Trophoblast cell (in vitro differentiated cells and primary cell): ENCODE measurements around the gene MUC5AC.

Source experiments
- DNase-seq, 2 donors: peaks; one replicate each; pipeline ENCODE4 v3.0.0-alpha.2; 2016
- H2AFZ ChIP-seq: 2 replicates; pipeline ENCODE4 v1.6.1; 2013; ENCODE audit warnings: low read length, moderate library complexity, mild to moderate bottlenecking; ENCODE audit not compliant: insufficient read depth, poor library complexity
- H2AK5ac ChIP-seq: 2 replicates; pipeline ENCODE4 v1.6.1; 2013; ENCODE audit warnings: mild to moderate bottlenecking, low read length
- H2BK120ac ChIP-seq: 2 replicates; pipeline ENCODE4 v1.6.1; 2013; ENCODE audit warnings: low read length, mild to moderate bottlenecking, moderate library complexity; ENCODE audit not compliant: insufficient read depth, poor library complexity
- H2BK12ac ChIP-seq: 2 replicates; pipeline ENCODE4 v1.6.1; 2013; ENCODE audit warnings: mild to moderate bottlenecking, low read length, moderate library complexity
- H2BK5ac ChIP-seq: 2 replicates; pipeline ENCODE4 v1.6.1; 2013; ENCODE audit warnings: low read length, low read depth, moderate library complexity, mild to moderate bottlenecking; ENCODE audit not compliant: poor library complexity
- H3K14ac ChIP-seq: 2 replicates; pipeline ENCODE4 v1.6.1; 2013; ENCODE audit warnings: mild to moderate bottlenecking, low read length
- H3K18ac ChIP-seq: 2 replicates; pipeline ENCODE4 v1.6.1; 2013; ENCODE audit warnings: mild to moderate bottlenecking, low read length
- H3K23ac ChIP-seq: 2 replicates; pipeline ENCODE4 v1.6.1; 2013; ENCODE audit warnings: low read length
- H3K27ac ChIP-seq: 2 replicates; pipeline ENCODE4 v1.5.1; 2013; ENCODE audit warnings: low read depth, mild to moderate bottlenecking, inconsistent platforms, low read length, moderate library complexity
- H3K27me3 ChIP-seq: 2 replicates; pipeline ENCODE4 v1.6.1; 2013; ENCODE audit warnings: inconsistent platforms, mild to moderate bottlenecking, low read length, moderate library complexity; ENCODE audit not compliant: insufficient read depth
- H3K36me3 ChIP-seq, 2 experiments: 1 replicate in 1 of 2; 2 replicates in 1 of 2; pipeline ENCODE4 v1.6.1; 2013; ENCODE audit warnings: low read length in 2 of 2, mild to moderate bottlenecking in 2 of 2, moderate library complexity in 1 of 2; ENCODE audit not compliant: insufficient read depth in 2 of 2, control insufficient read depth in 1 of 2
- H3K4ac ChIP-seq: 2 replicates; pipeline ENCODE4 v1.6.1; 2013; ENCODE audit warnings: low read depth, mild to moderate bottlenecking, low read length, moderate library complexity
- H3K4me1 ChIP-seq, 2 experiments: 1 replicate in 1 of 2; 2 replicates in 1 of 2; pipeline ENCODE4 v1.6.1; 2013; ENCODE audit warnings: low read length in 2 of 2, mild to moderate bottlenecking in 2 of 2, moderate library complexity in 1 of 2; ENCODE audit not compliant: insufficient read depth in 2 of 2, control insufficient read depth in 1 of 2
- H3K4me2 ChIP-seq: 2 replicates; pipeline ENCODE4 v1.6.1; 2013; ENCODE audit warnings: inconsistent platforms, mild to moderate bottlenecking, low read length, moderate library complexity
- H3K4me3 ChIP-seq: 2 replicates; pipeline ENCODE4 v1.5.1; 2013; ENCODE audit warnings: mild to moderate bottlenecking, low read depth, low read length, inconsistent platforms
- H3K79me1 ChIP-seq: one replicate; pipeline ENCODE4 v1.6.1; 2013; ENCODE audit warnings: low read length
- H3K79me2 ChIP-seq: 2 replicates; pipeline ENCODE4 v1.6.1; 2013; ENCODE audit warnings: low read length, mild to moderate bottlenecking; ENCODE audit not compliant: control insufficient read depth, insufficient read depth, poor library complexity
- H3K9ac ChIP-seq: 2 replicates; pipeline ENCODE4 v1.6.1; 2013; ENCODE audit warnings: mild to moderate bottlenecking, low read length
- H3K9me3 ChIP-seq: 2 replicates; pipeline ENCODE4 v1.6.1; 2013; ENCODE audit warnings: low read depth, mild to moderate bottlenecking, control low read depth, inconsistent platforms, low read length; ENCODE audit not compliant: insufficient read depth
- H4K12ac ChIP-seq: 2 replicates; pipeline ENCODE4 v1.6.1; 2013; ENCODE audit warnings: low read depth, mild to moderate bottlenecking, low read length, moderate library complexity
- H4K8ac ChIP-seq: 2 replicates; pipeline ENCODE4 v1.6.1; 2013; ENCODE audit warnings: low read depth, mild to moderate bottlenecking, low read length, moderate library complexity
- H4K91ac ChIP-seq: one replicate; pipeline ENCODE4 v1.6.1; 2013; ENCODE audit warnings: low read depth, mild to moderate bottlenecking, low read length, moderate library complexity
- WGBS: extraction: QIAGEN DNeasy Blood & Tissue Kit; methylation state at CpG from one replicate; pipeline ENCODE4 v1.1.7; 2013; ENCODE audit warnings: missing lambda C conversion rate; ENCODE audit not compliant: insufficient read length, insufficient coverage; ENCODE audit errors: extremely low coverage; 5-methylcytosine and 5-hydroxymethylcytosine counted together

The MUC5AC gene

GRCh38 chr11:1218788-1219445 is 61.2 kb downstream of the MUC5AC start:
- Histone ChIP-seq H3K79me2 (no peaks in the 10 kb centered on the region), H3K9ac (no peak overlapping the region), H2AK5ac (no peak overlapping the region), H3K36me3 (no peaks in the 10 kb centered on the region), H3K23ac (no peak overlapping the region), H3K27me3 (no peaks in the 10 kb centered on the region), H3K4me1 (no peaks in the 10 kb centered on the region), H3K14ac (no peak overlapping the region), H3K79me1 (no peaks in the 10 kb centered on the region), H4K91ac (no peak overlapping the region), H3K9me3 (peaks cover 6% of the 10 kb centered on the region), H4K12ac (no peak overlapping the region), H2AFZ (no peak overlapping the region), H2BK5ac (no peak overlapping the region), H3K4me2 (no peak overlapping the region), H2BK120ac (no peak overlapping the region), H4K8ac (no peak overlapping the region), H3K4me3 (no peak overlapping the region), H2BK12ac (no peak overlapping the region), H3K18ac (no peak overlapping the region), H3K27ac (no peak overlapping the region), H3K4ac (no peak overlapping the region)
- WGBS = no CpG with 5 or more reads among the region's 16 CpGs
- no peak for DNase-seq

- no peaks in the 10 kb centered on the region for H3K79me2 ChIP-seq
- no peak overlapping the region for H2BK5ac ChIP-seq
- no peaks in the 10 kb centered on the region for H3K27me3 ChIP-seq
- H4K12ac ChIP-seq = no peak overlapping the region
- H3K4ac ChIP-seq = no peak overlapping the region
- no peak overlapping the region for H3K4me3 ChIP-seq
- H4K8ac ChIP-seq = no peak overlapping the region
- no peaks in the 10 kb centered on the region for H3K79me1 ChIP-seq
- H3K36me3 ChIP-seq = no peaks in the 10 kb centered on the region
- no peak overlapping the region for H3K23ac ChIP-seq
- H4K91ac ChIP-seq = no peak overlapping the region
- H3K27ac ChIP-seq = no peak overlapping the region
- no peak overlapping the region for H2AK5ac ChIP-seq
- no peak overlapping the region for H2BK12ac ChIP-seq
- peaks cover 8% of the 10 kb centered on the region for H3K9me3 ChIP-seq
- H3K4me2 ChIP-seq = no peak overlapping the region
- no peaks in the 10 kb centered on the region for H3K4me1 ChIP-seq
- H2AFZ ChIP-seq = no peak overlapping the region
- no peak overlapping the region for H2BK120ac ChIP-seq
- DNase-seq = no peak
- no peak overlapping the region for H3K18ac ChIP-seq
- H3K9ac ChIP-seq = no peak overlapping the region
- WGBS = no CpG with 5 or more reads among the region's 10 CpGs
- no peak overlapping the region for H3K14ac ChIP-seq
These were observed 61.7 kb downstream of the MUC5AC start for GRCh38 chr11:1219446-1219833.

DNA sequence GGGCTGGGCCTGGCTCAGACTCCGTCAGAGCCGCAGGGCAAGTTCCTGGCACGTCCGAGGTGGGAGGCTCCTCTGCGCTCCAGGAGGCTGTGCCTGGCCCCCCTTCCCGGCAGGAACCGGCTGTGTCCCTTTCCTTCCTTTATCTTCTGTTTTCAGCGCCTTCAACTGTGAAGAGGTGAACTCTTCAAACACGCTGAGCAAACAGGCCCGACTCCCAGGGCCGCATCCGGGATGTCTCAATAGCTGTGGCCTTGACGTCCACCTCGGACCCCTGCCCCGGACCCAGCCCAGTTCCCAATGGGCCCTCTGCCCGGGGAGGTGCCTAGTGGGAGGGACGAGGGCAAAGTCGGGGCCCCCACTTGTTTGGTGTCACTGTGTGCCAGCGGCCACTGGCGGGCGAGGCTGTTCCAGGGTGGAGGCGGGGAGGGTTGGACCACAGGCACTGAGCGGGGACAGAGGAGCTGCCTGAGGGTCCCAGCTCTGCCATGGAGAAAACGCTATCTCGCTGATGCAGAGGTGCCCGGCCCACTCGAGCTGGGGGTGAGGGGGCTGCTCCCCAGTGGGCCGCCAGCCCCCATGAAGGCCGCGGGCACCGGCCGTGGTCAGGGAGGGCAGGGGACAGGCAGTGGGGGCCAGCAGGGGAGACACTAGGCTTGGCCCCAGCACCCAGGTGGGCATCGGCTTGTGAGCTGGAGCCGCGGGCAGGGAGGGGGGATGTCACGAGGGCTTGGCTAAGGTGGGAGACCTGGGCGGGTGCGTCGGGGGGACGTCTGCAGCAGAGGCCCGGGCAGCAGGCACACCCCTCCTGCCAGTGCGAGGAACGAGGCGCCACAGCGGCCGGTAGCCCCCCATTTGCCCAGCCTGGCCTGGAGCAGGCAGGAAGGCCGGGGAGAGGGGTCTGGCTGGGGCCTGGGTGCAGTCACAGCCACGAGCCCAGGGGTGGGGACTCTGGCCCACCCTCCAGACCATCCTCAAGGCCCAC is 62.4 kb downstream of the MUC5AC start:
- peaks cover 8% of the 10 kb centered on the region for H3K9me3 ChIP-seq
- no peaks in the 10 kb centered on the region for H3K79me2 ChIP-seq
- no peaks in the 10 kb centered on the region for H3K79me1 ChIP-seq
- no peak overlapping the region for H4K12ac ChIP-seq
- no peaks in the 10 kb centered on the region for H3K36me3 ChIP-seq
- H3K27ac ChIP-seq = no peak overlapping the region
- no peak overlapping the region for H3K18ac ChIP-seq
- H3K9ac ChIP-seq = no peak overlapping the region
- H4K8ac ChIP-seq = no peak overlapping the region
- H2AFZ ChIP-seq = no peak overlapping the region
- WGBS = no CpG with 5 or more reads among the region's 48 CpGs
- H3K4me1 ChIP-seq = no peaks in the 10 kb centered on the region
- no peak overlapping the region for H2BK12ac ChIP-seq
- no peak overlapping the region for H4K91ac ChIP-seq
- no peak overlapping the region for H3K4me3 ChIP-seq
- no peak overlapping the region for H2BK5ac ChIP-seq
- H2BK120ac ChIP-seq = no peak overlapping the region
- no peak overlapping the region for H2AK5ac ChIP-seq
- no peaks in the 10 kb centered on the region for H3K27me3 ChIP-seq
- no peak overlapping the region for H3K23ac ChIP-seq
- H3K4ac ChIP-seq = no peak overlapping the region
- no peak for DNase-seq
- no peak overlapping the region for H3K14ac ChIP-seq
- no peak overlapping the region for H3K4me2 ChIP-seq

DNA sequence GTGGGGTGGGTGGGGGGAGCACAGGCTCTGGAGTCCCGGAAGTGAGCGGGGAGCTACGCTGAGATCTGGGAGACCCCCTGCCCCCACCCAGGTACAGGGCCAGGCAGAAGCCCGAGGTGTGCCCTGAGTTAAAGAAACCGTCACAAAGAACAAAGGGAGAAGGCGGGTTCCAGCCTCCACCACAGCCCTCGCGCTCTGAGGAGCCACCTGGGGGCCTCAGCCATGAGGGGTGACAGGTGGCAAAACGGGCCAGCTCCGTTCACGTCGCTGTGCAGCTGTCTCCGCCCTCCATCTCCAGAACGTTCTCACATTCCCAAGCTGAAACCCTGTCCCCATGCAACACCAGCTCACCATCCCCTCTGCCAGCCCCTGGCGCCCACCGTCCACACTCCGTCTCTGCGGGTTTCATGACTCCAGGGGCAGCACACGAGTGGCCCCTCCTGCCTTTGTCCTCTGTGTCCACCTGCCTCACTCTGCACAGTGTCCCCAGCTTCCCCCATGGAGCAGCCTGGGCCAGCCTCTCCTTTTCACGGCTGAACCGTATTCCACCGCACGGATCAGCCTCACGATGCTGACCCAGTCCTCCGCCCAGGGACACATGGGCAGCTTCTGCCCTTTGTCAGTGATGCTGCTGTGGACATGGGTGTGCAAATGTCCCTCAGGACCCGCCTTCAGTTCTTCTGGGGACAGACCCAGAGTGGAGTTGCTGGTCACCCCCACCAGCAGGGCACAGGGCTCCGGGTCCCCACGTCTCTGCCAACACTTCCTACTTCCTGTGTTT is 63.4 kb downstream of the MUC5AC start:
- Histone ChIP-seq H3K18ac (no peak overlapping the region), H2BK120ac (no peak overlapping the region), H3K79me1 (no peaks in the 10 kb centered on the region), H2AK5ac (no peak overlapping the region), H2BK12ac (no peak overlapping the region), H3K23ac (no peak overlapping the region), H2AFZ (no peak overlapping the region), H3K4me1 (no peaks in the 10 kb centered on the region), H3K4ac (no peak overlapping the region), H4K8ac (no peak overlapping the region), H3K9me3 (peaks cover 8% of the 10 kb centered on the region), H4K12ac (no peak overlapping the region), H3K4me2 (no peak overlapping the region), H3K9ac (no peak overlapping the region), H3K27me3 (no peaks in the 10 kb centered on the region), H3K14ac (no peak overlapping the region), H3K4me3 (no peak overlapping the region), H4K91ac (no peak overlapping the region), H3K79me2 (no peaks in the 10 kb centered on the region), H2BK5ac (no peak overlapping the region), H3K36me3 (no peaks in the 10 kb centered on the region), H3K27ac (no peak overlapping the region)
- DNase-seq = no peak
- WGBS = no CpG with 5 or more reads among the region's 28 CpGs
